OCI-LY7 (cell line): ENCODE data around the gene RAG2. TPM values are rescaled to one million over a fixed set of nuclear protein-coding genes. Genes with fewer than 3 reads are reported as not detected.

Experiments
- BruUV-seq: library from RNA; stranded (reverse); fragments of 400-500 nt; replicated peaks from 2 replicates; lab custom pipeline; 2021; lab: Mats Ljungman, UMichigan
- CTCF ChIA-PET: fragments of 300-600 bp; sonication (Branson Sonifier 250); formaldehyde crosslinking; loops from one replicate; lab custom pipeline; 2022; ENCODE audit warnings: antibody characterized with exemption; ENCODE audit not compliant: unreplicated experiment; lab: Charles Lee
- POLR2A ChIA-PET: fragments of 300-600 bp; sonication (Branson Sonifier 250); formaldehyde crosslinking; loops from one replicate; lab custom pipeline; 2022; ENCODE audit warnings: antibody characterized with exemption; lab: Charles Lee
- DNase-seq: peaks from one replicate; pipeline ENCODE4 v3.0.0-alpha.2; 2015; ENCODE audit warnings: low spot score
- H2AFZ ChIP-seq: fragments of 200-600 bp; sonication (generic), shearing (Covaris generic); 2 replicates; pipeline ENCODE4 v1.6.1; 2014; ENCODE audit warnings: mild to moderate bottlenecking, antibody characterized with exemption, low read length, moderate library complexity
- H3K27ac ChIP-seq: fragments of 200-600 bp; sonication (generic); 2 replicates; pipeline ENCODE4 v1.5.1; 2014; ENCODE audit warnings: mixed run types, low read depth, mild to moderate bottlenecking, moderate library complexity, low read length, inconsistent platforms; ENCODE audit not compliant: poor library complexity, severe bottlenecking
- H3K36me3 ChIP-seq: fragments of 200-600 bp; sonication (generic); 2 replicates; pipeline ENCODE4 v1.6.1; 2014; ENCODE audit warnings: mild to moderate bottlenecking, antibody characterized with exemption, low read length, moderate library complexity, mixed read lengths; ENCODE audit not compliant: insufficient read depth
- H3K4me1 ChIP-seq: fragments of 200-600 bp; sonication (generic); 2 replicates; pipeline ENCODE4 v1.5.1; 2014; ENCODE audit warnings: mild to moderate bottlenecking, low read length; ENCODE audit not compliant: insufficient read depth, poor library complexity, severe bottlenecking
- H3K4me2 ChIP-seq: fragments of 200-600 bp; sonication (generic); 2 replicates; pipeline ENCODE4 v1.6.1; 2014; ENCODE audit warnings: mild to moderate bottlenecking, low read length
- H3K4me3 ChIP-seq: fragments of 200-600 bp; sonication (generic); 2 replicates; pipeline ENCODE4 v1.5.1; 2014; ENCODE audit warnings: mild to moderate bottlenecking, low read depth, low read length; ENCODE audit not compliant: poor library complexity, severe bottlenecking
- H3K79me2 ChIP-seq: fragments of 200-600 bp; sonication (generic); 2 replicates; pipeline ENCODE4 v1.6.1; 2016; ENCODE audit warnings: low read depth, mild to moderate bottlenecking, low read length, moderate library complexity, mixed read lengths; ENCODE audit not compliant: insufficient read depth
- H3K9me2 ChIP-seq: fragments of 200-600 bp; sonication (generic); 2 replicates; pipeline ENCODE4 v1.6.1; 2016; ENCODE audit warnings: mild to moderate bottlenecking, low read length, mixed read lengths; ENCODE audit not compliant: insufficient read depth
- H3K9me3 ChIP-seq: fragments of 200-600 bp; sonication (generic); 2 replicates; pipeline ENCODE4 v1.6.1; 2014; ENCODE audit warnings: mild to moderate bottlenecking, mixed run types, low read length, mixed read lengths
- H4K20me1 ChIP-seq: fragments of 200-600 bp; sonication (generic); 2 replicates; pipeline ENCODE4 v1.6.1; 2014; ENCODE audit warnings: mild to moderate bottlenecking, antibody characterized with exemption, low read length, moderate library complexity, mixed read lengths; ENCODE audit not compliant: insufficient read depth
- CTCF ChIP-seq: fragments of 200-600 bp; sonication (generic); conservative IDR thresholded peaks from 2 replicates; pipeline ENCODE4 v1.5.1; 2014; ENCODE audit warnings: mild to moderate bottlenecking, antibody characterized with exemption, low read length, moderate library complexity, mixed read lengths
- EZH2phosphoT487 ChIP-seq: fragments of 200-600 bp; sonication (generic); IDR thresholded peaks from 2 replicates; pipeline ENCODE4 v1.6.1; 2018; ENCODE audit warnings: low read depth, borderline replicate concordance, mild to moderate bottlenecking, mixed run types, antibody characterized with exemption, low read length, moderate library complexity, mixed read lengths
- intact Hi-C: fragments of 100-400 bp; cut with micrococcal nuclease; formaldehyde crosslinking; loops from one replicate; pipeline ENCODE4 v1.10.0; 2022; ENCODE audit not compliant: unreplicated experiment
- total RNA-seq, 2 experiments: library from RNA; depleted of rRNA in 1 of 2; stranded (reverse); fragments of >200 nt in 1 of 2; shearing (Covaris generic) in 1 of 2; gene quantifications; 2 replicates each; pipeline ENCODE4 v1.2.3, GENCODE V29; 2014 to 2022

The RAG2 gene
- total RNA-seq, 2 experiments from 2014 or later: not detected

- CTCF ChIA-PET: no interaction called here
- no peaks in the 10 kb centered on the region for H3K9me2 ChIP-seq
Observed at GRCh38 chr11:36627006-36627405, 29.0 kb upstream of the RAG2 start.

GRCh38 chr11:36623494-36623893 is 25.5 kb upstream of the RAG2 start:
- CTCF ChIA-PET: no interaction called here
- H3K36me3 ChIP-seq: no peaks in the 10 kb centered on the region
- no TSS peak for BruUV-seq
- intact Hi-C loops: loop anchor here (10.0 kb wide), 1 partner anchor 51 kb away; no protein-coding TSS in a partner anchor
- DNase-seq: no peak
- no peak overlapping the region for H3K4me2 ChIP-seq
- H3K9me2 ChIP-seq: no peaks in the 10 kb centered on the region
- H4K20me1 ChIP-seq: no peaks in the 10 kb centered on the region
- H3K79me2 ChIP-seq: no peaks in the 10 kb centered on the region
- POLR2A ChIA-PET: no interaction called here
- no peak overlapping the region for H3K27ac ChIP-seq
- no peak for TF ChIP-seq EZH2phosphoT487
- no peak for TF ChIP-seq CTCF
- no peak overlapping the region for H2AFZ ChIP-seq
- H3K4me3 ChIP-seq: no peak overlapping the region
- H3K4me1 ChIP-seq: no peaks in the 10 kb centered on the region
- no peaks in the 10 kb centered on the region for H3K9me3 ChIP-seq

More at GRCh38 chr11:36627006-36627405, 29.0 kb upstream of the RAG2 start:
- Histone ChIP-seq H3K36me3 (no peaks in the 10 kb centered on the region), H2AFZ (no peak overlapping the region), H3K79me2 (no peaks in the 10 kb centered on the region), H4K20me1 (no peaks in the 10 kb centered on the region), H3K4me2 (no peak overlapping the region), H3K27ac (no peak overlapping the region), H3K9me3 (no peaks in the 10 kb centered on the region), H3K4me1 (no peaks in the 10 kb centered on the region), H3K4me3 (no peak overlapping the region)
- intact Hi-C loops: loop anchor here (10.0 kb wide), 1 partner anchor 48 kb away; no protein-coding TSS in a partner anchor
- DNase-seq: no peak
- BruUV-seq: no TSS peak
- POLR2A ChIA-PET: interaction anchor here (1.0 kb wide), 1 partner anchor 8 kb away, joined by 6 read pairs; no protein-coding TSS in a partner anchor
- TF ChIP-seq CTCF (no peak), EZH2phosphoT487 (no peak)

- Histone ChIP-seq H3K36me3 (no peaks in the 10 kb centered on the region), H3K4me1 (no peaks in the 10 kb centered on the region), H3K27ac (no peak overlapping the region), H3K9me3 (no peaks in the 10 kb centered on the region), H3K9me2 (no peaks in the 10 kb centered on the region), H4K20me1 (no peaks in the 10 kb centered on the region), H3K79me2 (no peaks in the 10 kb centered on the region), H3K4me3 (no peak overlapping the region), H2AFZ (no peak overlapping the region), H3K4me2 (no peak overlapping the region)
- intact Hi-C loops: loop anchor here (10.0 kb wide), 1 partner anchor 52 kb away; no protein-coding TSS in a partner anchor
- DNase-seq: peak; percentile 14
- ChIA-PET CTCF (no interaction called here), POLR2A (interaction anchor here (1.1 kb wide), 1 partner anchor 12 kb away, joined by 3 read pairs; no protein-coding TSS in a partner anchor)
- TF ChIP-seq EZH2phosphoT487 (no peak), CTCF (peak; percentile 63)
- no TSS peak for BruUV-seq
Observed at GRCh38 chr11:36622431-36623136, 24.5 kb upstream of the RAG2 start.
